ENCODE results near the gene PHETA1.
"Not testable (repeated sequence)": the region's sequence is repeated elsewhere in the genome, so short reads cannot be mapped to it uniquely, and the experiment has no call there.

The PHETA1 gene

GRCh38 chr12:111405149-111405858, 36.4 kb upstream of the PHETA1 start:
- DNase-seq, result peak; percentile 100

GRCh38 chr12:111404362-111405148, 35.7 kb upstream of the PHETA1 start:
- DNase-seq, result peak; percentile 86

GRCh38 chr12:111402490-111402824, 33.6 kb upstream of the PHETA1 start:
- DNase-seq, result not testable (repeated sequence)

- no peak for DNase-seq
These were observed 32.3 kb upstream of the PHETA1 start for GRCh38 chr12:111401167-111401605.

- not testable (repeated sequence) for DNase-seq
These were observed 31.0 kb upstream of the PHETA1 start for GRCh38 chr12:111399741-111400404.

GRCh38 chr12:111398530-111398929, 29.6 kb upstream of the PHETA1 start:
- DNase-seq, result no peak

- DNase-seq, result peak; percentile 94
These were observed 28.0 kb upstream of the PHETA1 start for GRCh38 chr12:111396726-111397445.

GRCh38 chr12:111396271-111396670, 27.4 kb upstream of the PHETA1 start:
- not testable (repeated sequence) for DNase-seq

GRCh38 chr12:111395336-111396187, 26.7 kb upstream of the PHETA1 start:
- no peak for DNase-seq

- no peak for DNase-seq
These were observed 25.6 kb upstream of the PHETA1 start for GRCh38 chr12:111394480-111394879.

- no peak for DNase-seq
These were observed 24.9 kb upstream of the PHETA1 start for GRCh38 chr12:111393700-111394300.

GRCh38 chr12:111390910-111391309, 22.0 kb upstream of the PHETA1 start:
- DNase-seq, result no peak

GRCh38 chr12:111389635-111390034, 20.7 kb upstream of the PHETA1 start:
- no peak for DNase-seq

- DNase-seq, result no peak
These were observed 18.9 kb upstream of the PHETA1 start for GRCh38 chr12:111387747-111388323.

GRCh38 chr12:111386885-111387284, 18.0 kb upstream of the PHETA1 start:
- no peak for DNase-seq

GRCh38 chr12:111384596-111384995, 15.7 kb upstream of the PHETA1 start:
- DNase-seq, result no peak

- DNase-seq, result no peak
These were observed 11.2 kb upstream of the PHETA1 start for GRCh38 chr12:111379942-111380554.

GRCh38 chr12:111377440-111377839, 8.5 kb upstream of the PHETA1 start:
- no peak for DNase-seq

- DNase-seq, result not testable (repeated sequence)
These were observed 4.3 kb upstream of the PHETA1 start for GRCh38 chr12:111373231-111373630.

- no peak for DNase-seq
These were observed 763 bp upstream of the PHETA1 start for GRCh38 chr12:111369496-111370220.

Data from stimulated activated CD8-positive, alpha-beta memory T cell treated with anti-CD3 and anti-CD28 coated beads, Interleukin-4, amount 100 ng/mL, for 48 hours (primary cell).